ENCODE results near the gene PDK4. TPM values are rescaled to one million over a fixed set of nuclear protein-coding genes. Genes with fewer than 3 reads are reported as not detected.
"Not testable (repeated sequence)": the region's sequence is repeated elsewhere in the genome, so short reads cannot be mapped to it uniquely, and the experiment has no call there.

The PDK4 gene
- total and polyA plus RNA-seq, 8 donors = 20.0 to 56.6 (median 32.1) TPM

- Histone ChIP-seq H3K4me3 (no peak overlapping the region), H3K27ac (peak overlapping the region; percentile 88 to 90), H3K4me1 (peaks cover 23 to 72% of the 10 kb centered on the region in 2 donors), H3K36me3 (no peaks in the 10 kb centered on the region), H3K9me3 (no peaks in the 10 kb centered on the region), H3K27me3 (no peaks in the 10 kb centered on the region)
- ATAC-seq = no peak
- intact Hi-C loops (cut with DNase I) = no loop called here
- TF ChIP-seq CTCF (IDR thresholded peaks at IDR 0.05) = no peak
- peak in 1 of 4 donors; percentile 37 for DNase-seq
Observed at GRCh38 chr7:95607561-95607960, 11.2 kb upstream of the PDK4 start.

- TF ChIP-seq CTCF (IDR thresholded peaks at IDR 0.05) = no peak
- Histone ChIP-seq H3K36me3 (no peaks in the 10 kb centered on the region), H3K27ac (peak overlapping the region in 1 of 2 donors; percentile 60), H3K9me3 (no peaks in the 10 kb centered on the region), H3K4me1 (peaks cover 23 to 63% of the 10 kb centered on the region in 2 donors), H3K27me3 (no peaks in the 10 kb centered on the region), H3K4me3 (no peak overlapping the region)
- peak in 1 of 4 donors; percentile 75 for DNase-seq
- intact Hi-C loops (cut with DNase I) = no loop called here
- ATAC-seq = no peak
Observed at GRCh38 chr7:95605275-95605674, 9.0 kb upstream of the PDK4 start.

- H3K9me3 ChIP-seq; ATAC-seq; H3K27me3 ChIP-seq; intact Hi-C loops (cut with DNase I); DNase-seq; H3K36me3 ChIP-seq; H3K4me3 ChIP-seq: not testable (repeated sequence)
- Histone ChIP-seq H3K27ac (peak overlapping the region in 1 of 2 donors; percentile 60), H3K4me1 (peaks cover 21 to 59% of the 10 kb centered on the region in 2 donors)
Observed at GRCh38 chr7:95604811-95605210, 8.5 kb upstream of the PDK4 start.

- H3K36me3 ChIP-seq; H3K27me3 ChIP-seq; DNase-seq; H3K4me3 ChIP-seq; intact Hi-C loops (cut with DNase I); H3K9me3 ChIP-seq; ATAC-seq: not testable (repeated sequence)
- H3K4me1 ChIP-seq = peaks cover 17 to 55% of the 10 kb centered on the region in 2 donors
- peak overlapping the region in 1 of 2 donors; percentile 7 for H3K27ac ChIP-seq
Observed at GRCh38 chr7:95604397-95604796, 8.1 kb upstream of the PDK4 start.

GRCh38 chr7:95602421-95602820 is 6.1 kb upstream of the PDK4 start:
- peaks cover under 1 to 49% of the 10 kb centered on the region in 2 donors for H3K4me1 ChIP-seq
- intact Hi-C loops (cut with DNase I) = no loop called here

GRCh38 chr7:95601316-95601715 is 5.0 kb upstream of the PDK4 start:
- H3K4me1 ChIP-seq = peaks cover 0 to 43% of the 10 kb centered on the region in 2 donors
- TF ChIP-seq CTCF (IDR thresholded peaks at IDR 0.05) = no peak
- H3K27ac ChIP-seq = no peak overlapping the region
- DNase-seq (no peak), ATAC-seq (no peak)
- H3K36me3 ChIP-seq = no peaks in the 10 kb centered on the region
- intact Hi-C loops (cut with DNase I) = no loop called here
- peaks cover 0 to 9% of the 10 kb centered on the region in 2 donors for H3K27me3 ChIP-seq
- no peak overlapping the region for H3K4me3 ChIP-seq
- H3K9me3 ChIP-seq = no peaks in the 10 kb centered on the region

More at GRCh38 chr7:95602421-95602820, 6.1 kb upstream of the PDK4 start:
- DNase-seq (no peak), ATAC-seq (no peak)
- Histone ChIP-seq H3K9me3 (no peaks in the 10 kb centered on the region), H3K27me3 (no peaks in the 10 kb centered on the region), H3K36me3 (no peaks in the 10 kb centered on the region), H3K27ac (no peak overlapping the region), H3K4me3 (no peak overlapping the region)
- TF ChIP-seq CTCF (IDR thresholded peaks at IDR 0.05) = no peak

Measured in left lung (tissue), 10 donors.